ENCODE results near the gene SLC25A15. TPM values are rescaled to one million over a fixed set of nuclear protein-coding genes. Genes with fewer than 3 reads are reported as not detected.

Gene SLC25A15
- total RNA-seq, 2 experiments from 2014 or later = 13.4 to 13.5 TPM

- Mint-ChIP-seq H3K4me1 (ENCODE audit: low read depth) (peaks cover 10% of the 10 kb centered on the region), H3K9me3 (ENCODE audit: insufficient read depth) (no peaks in the 10 kb centered on the region), H3K27ac (peak overlapping the region; percentile 80), H3K36me3 (ENCODE audit: low read depth) (peaks cover 15% of the 10 kb centered on the region), H3K4me3 (peak overlapping the region; percentile 38), H3K27me3 (ENCODE audit: low read depth) (no peaks in the 10 kb centered on the region)
- ChIA-PET POLR2A (no interaction called here), CTCF (interaction anchor here (1.2 to 1.3 kb wide), 2 partner anchors 9 to 21 kb away, joined by 5 to 6 read pairs; partner anchors contain the start of gene SLC25A15)
- DNase-seq (no peak), ATAC-seq (peak; percentile 63)
These were observed 9.0 kb downstream of the SLC25A15 start for GRCh38 chr13:40798380-40798779.

- Mint-ChIP-seq H3K9me3 (ENCODE audit: insufficient read depth) (no peaks in the 10 kb centered on the region), H3K4me1 (ENCODE audit: low read depth) (peaks cover 10% of the 10 kb centered on the region), H3K36me3 (ENCODE audit: low read depth) (peaks cover 21% of the 10 kb centered on the region), H3K27ac (no peak overlapping the region), H3K27me3 (ENCODE audit: low read depth) (no peaks in the 10 kb centered on the region), H3K4me3 (no peak overlapping the region)
- POLR2A ChIA-PET = no interaction called here
- ATAC-seq = no peak
- no peak for DNase-seq
- CTCF ChIA-PET = no interaction called here
These were observed 10.1 kb downstream of the SLC25A15 start for GRCh38 chr13:40799508-40799907.

DNA sequence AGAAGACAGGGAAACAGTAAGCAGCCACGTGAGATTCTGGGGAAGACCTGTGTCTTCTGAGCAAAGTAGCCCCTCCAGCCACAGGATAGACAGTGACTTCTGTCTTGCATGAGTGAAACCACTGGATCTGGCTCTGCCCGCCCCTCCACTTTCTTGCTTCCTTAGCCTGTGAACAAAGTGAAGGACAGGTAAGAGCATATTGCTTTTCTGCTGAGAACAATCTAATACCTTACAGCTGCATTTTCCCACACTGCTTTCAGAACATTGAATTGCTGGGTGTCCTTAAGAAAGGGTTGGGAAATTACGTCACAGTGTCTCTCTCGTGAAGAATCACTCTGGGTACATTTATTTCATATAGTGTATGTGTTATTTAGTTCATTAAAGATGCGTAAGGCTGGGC, 11.1 kb downstream of the SLC25A15 start:
- H3K36me3 Mint-ChIP-seq (ENCODE audit: low read depth) = peaks cover 27% of the 10 kb centered on the region
- H3K27ac Mint-ChIP-seq = no peak overlapping the region
- CTCF ChIA-PET = interaction anchor here (2.7 kb wide), 1 partner anchor 13 kb away, joined by 10 read pairs; no protein-coding TSS in a partner anchor

GRCh38 chr13:40801255-40802217, 12.1 kb downstream of the SLC25A15 start:
- Mint-ChIP-seq H3K27me3 (ENCODE audit: low read depth) (no peaks in the 10 kb centered on the region), H3K9me3 (ENCODE audit: insufficient read depth) (no peaks in the 10 kb centered on the region), H3K36me3 (ENCODE audit: low read depth) (peaks cover 29% of the 10 kb centered on the region), H3K27ac (no peak overlapping the region), H3K4me3 (no peak overlapping the region), H3K4me1 (ENCODE audit: low read depth) (peaks cover 10% of the 10 kb centered on the region)
- DNase-seq (no peak), ATAC-seq (no peak)
- ChIA-PET POLR2A (interaction anchor here (0.6 kb wide), 1 partner anchor 14 kb away, joined by 3 read pairs; no protein-coding TSS in a partner anchor), CTCF (interaction anchor here (1.3 to 2.7 kb wide), 2 partner anchors 12 to 24 kb away, joined by 5 to 10 read pairs; no protein-coding TSS in a partner anchor)

More for the DNA sequence above, 11.1 kb downstream of the SLC25A15 start:
- peaks cover 10% of the 10 kb centered on the region for H3K4me1 Mint-ChIP-seq (ENCODE audit: low read depth)
- DNase-seq (no peak), ATAC-seq (no peak)
- H3K4me3 Mint-ChIP-seq = no peak overlapping the region
- no peaks in the 10 kb centered on the region for H3K9me3 Mint-ChIP-seq (ENCODE audit: insufficient read depth)
- POLR2A ChIA-PET = no interaction called here
- no peaks in the 10 kb centered on the region for H3K27me3 Mint-ChIP-seq (ENCODE audit: low read depth)

DNA sequence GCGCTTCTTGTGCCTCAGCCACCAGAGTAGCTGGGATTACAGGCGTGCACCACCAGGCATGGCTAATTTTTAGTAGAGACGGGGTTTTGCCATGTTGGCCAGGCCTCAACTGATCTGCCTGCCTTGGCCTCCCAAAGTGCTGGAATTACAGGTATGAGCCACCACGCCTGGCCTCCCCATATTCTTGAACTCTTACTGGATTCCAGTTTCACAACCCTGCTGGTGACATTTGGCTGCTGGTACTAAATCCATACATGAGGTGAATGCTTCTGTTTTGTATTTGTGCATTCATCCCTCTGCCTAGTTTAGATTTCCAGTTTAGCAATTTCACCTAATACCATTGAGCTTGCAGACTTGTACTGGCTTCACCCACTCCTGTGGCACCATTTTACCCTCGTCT, 13.9 kb downstream of the SLC25A15 start:
- peaks cover 35% of the 10 kb centered on the region for H3K36me3 Mint-ChIP-seq (ENCODE audit: low read depth)
- no peak for DNase-seq
- ChIA-PET CTCF (no interaction called here), POLR2A (no interaction called here)
- no peak overlapping the region for H3K4me3 Mint-ChIP-seq
- H3K4me1 Mint-ChIP-seq (ENCODE audit: low read depth) = peaks cover 8% of the 10 kb centered on the region
- no peaks in the 10 kb centered on the region for H3K9me3 Mint-ChIP-seq (ENCODE audit: insufficient read depth)
- no peaks in the 10 kb centered on the region for H3K27me3 Mint-ChIP-seq (ENCODE audit: low read depth)
- no peak for ATAC-seq
- H3K27ac Mint-ChIP-seq = no peak overlapping the region

- ATAC-seq (no peak), DNase-seq (no peak)
- H3K9me3 Mint-ChIP-seq (ENCODE audit: insufficient read depth) = no peaks in the 10 kb centered on the region
- CTCF ChIA-PET = no interaction called here
- H3K4me3 Mint-ChIP-seq = no peak overlapping the region
- no peaks in the 10 kb centered on the region for H3K27me3 Mint-ChIP-seq (ENCODE audit: low read depth)
- peaks cover 29% of the 10 kb centered on the region for H3K36me3 Mint-ChIP-seq (ENCODE audit: low read depth)
- H3K27ac Mint-ChIP-seq = no peak overlapping the region
- H3K4me1 Mint-ChIP-seq (ENCODE audit: low read depth) = no peaks in the 10 kb centered on the region
- POLR2A ChIA-PET = no interaction called here
These were observed 16.8 kb downstream of the SLC25A15 start for GRCh38 chr13:40806241-40806640.

DNA sequence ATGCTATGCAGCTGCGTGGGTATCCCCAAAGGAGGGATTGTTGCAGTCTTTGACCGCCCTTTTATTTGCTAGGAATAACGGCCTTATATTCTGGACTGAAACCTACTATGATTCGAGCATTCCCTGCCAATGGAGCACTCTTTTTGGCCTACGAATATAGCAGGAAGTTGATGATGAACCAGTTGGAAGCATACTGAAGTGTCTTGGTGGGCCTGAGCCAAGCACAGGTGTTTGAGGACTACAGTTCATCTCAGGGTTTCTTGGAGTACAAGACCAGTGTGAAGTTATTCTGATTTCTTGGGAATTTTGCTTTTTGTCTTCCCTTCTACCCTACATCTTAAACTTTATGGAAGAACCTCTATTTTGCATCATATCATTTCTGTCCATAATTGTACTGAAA, 20.1 kb downstream of the SLC25A15 start:
- POLR2A ChIA-PET = no interaction called here
- peaks cover 23% of the 10 kb centered on the region for H3K36me3 Mint-ChIP-seq (ENCODE audit: low read depth)
- CTCF ChIA-PET = no interaction called here
- ATAC-seq (no peak), DNase-seq (no peak)
- H3K4me3 Mint-ChIP-seq = no peak overlapping the region
- no peaks in the 10 kb centered on the region for H3K27me3 Mint-ChIP-seq (ENCODE audit: low read depth)
- H3K9me3 Mint-ChIP-seq (ENCODE audit: insufficient read depth) = no peaks in the 10 kb centered on the region
- H3K27ac Mint-ChIP-seq = no peak overlapping the region
- H3K4me1 Mint-ChIP-seq (ENCODE audit: low read depth) = peaks cover 3% of the 10 kb centered on the region

- CTCF ChIA-PET = no interaction called here
- no peak overlapping the region for H3K27ac Mint-ChIP-seq
- no peaks in the 10 kb centered on the region for H3K27me3 Mint-ChIP-seq (ENCODE audit: low read depth)
- POLR2A ChIA-PET = no interaction called here
- no peak for ATAC-seq
- H3K36me3 Mint-ChIP-seq (ENCODE audit: low read depth) = peaks cover 18% of the 10 kb centered on the region
- peaks cover 7% of the 10 kb centered on the region for H3K9me3 Mint-ChIP-seq (ENCODE audit: insufficient read depth)
- no peak for DNase-seq
- peaks cover 3% of the 10 kb centered on the region for H3K4me1 Mint-ChIP-seq (ENCODE audit: low read depth)
- no peak overlapping the region for H3K4me3 Mint-ChIP-seq
These were observed 22.7 kb downstream of the SLC25A15 start for GRCh38 chr13:40812102-40812501.

DNA sequence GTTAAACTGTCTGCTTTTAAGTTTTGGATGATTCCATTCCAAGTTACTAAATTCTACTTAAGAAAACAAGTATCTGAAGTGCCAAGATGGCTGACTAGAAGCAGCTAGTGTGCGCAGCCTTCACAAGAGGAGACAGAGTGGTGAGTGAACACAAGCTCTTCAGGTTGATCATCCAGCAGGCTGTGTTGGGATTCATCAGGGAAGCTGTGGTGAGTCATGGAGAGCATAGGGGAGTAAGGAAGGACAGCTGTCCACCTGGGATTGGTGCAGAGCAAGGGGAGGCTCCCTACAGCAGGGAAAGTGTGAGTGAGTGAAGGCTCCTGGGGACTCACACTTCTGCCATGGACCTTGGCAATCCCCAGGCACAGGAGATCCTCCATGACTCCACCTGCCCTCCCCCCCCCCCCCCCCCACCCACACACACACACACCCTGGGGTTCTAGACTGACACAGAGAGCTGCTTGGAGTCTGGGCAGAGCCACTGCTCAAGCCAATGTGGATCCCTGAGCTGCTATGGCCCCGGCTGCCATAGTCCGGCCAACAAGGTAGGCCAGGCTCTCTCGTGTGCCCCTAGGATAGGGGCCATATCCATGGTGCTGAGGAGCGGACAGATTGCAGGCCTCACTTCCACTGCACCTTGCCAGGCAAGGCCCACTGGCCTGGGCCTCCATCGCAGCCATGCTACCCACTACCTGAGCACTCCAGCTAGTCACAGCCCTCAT, 23.5 kb downstream of the SLC25A15 start:
- ChIA-PET POLR2A (interaction anchor here (0.6 kb wide), 1 partner anchor 145 kb away, joined by 3 read pairs; no protein-coding TSS in a partner anchor), CTCF (interaction anchor here (1.5 to 2.3 kb wide), 3 partner anchors 12 to 36 kb away, joined by 5 to 16 read pairs (median 10); no protein-coding TSS in a partner anchor)
- no peak for ATAC-seq
- Mint-ChIP-seq H3K27me3 (ENCODE audit: low read depth) (no peaks in the 10 kb centered on the region), H3K9me3 (ENCODE audit: insufficient read depth) (peaks cover 7% of the 10 kb centered on the region), H3K36me3 (ENCODE audit: low read depth) (peaks cover 15% of the 10 kb centered on the region), H3K4me1 (ENCODE audit: low read depth) (peaks cover 3% of the 10 kb centered on the region), H3K27ac (no peak overlapping the region), H3K4me3 (no peak overlapping the region)
- no peak for DNase-seq

GRCh38 chr13:40813667-40814454, 24.4 kb downstream of the SLC25A15 start:
- CTCF ChIA-PET = interaction anchor here (0.7 to 2.3 kb wide), 8 partner anchors 13 to 858 kb away, joined by 3 to 16 read pairs (median 5); no protein-coding TSS in a partner anchor

GRCh38 chr13:40814803-40815202, 25.4 kb downstream of the SLC25A15 start:
- peaks cover 12% of the 10 kb centered on the region for H3K36me3 Mint-ChIP-seq (ENCODE audit: low read depth)
- no peaks in the 10 kb centered on the region for H3K27me3 Mint-ChIP-seq (ENCODE audit: low read depth)
- ATAC-seq (no peak), DNase-seq (no peak)
- H3K4me1 Mint-ChIP-seq (ENCODE audit: low read depth) = peaks cover 3% of the 10 kb centered on the region
- H3K9me3 Mint-ChIP-seq (ENCODE audit: insufficient read depth) = peaks cover 7% of the 10 kb centered on the region
- ChIA-PET POLR2A (no interaction called here), CTCF (interaction anchor here (0.7 to 2.3 kb wide), 11 partner anchors 14 to 146 kb away, joined by 3 to 16 read pairs (median 4); partner anchors contain the start of gene SLC25A15)
- H3K4me3 Mint-ChIP-seq = no peak overlapping the region
- H3K27ac Mint-ChIP-seq = no peak overlapping the region

More at GRCh38 chr13:40813667-40814454, 24.4 kb downstream of the SLC25A15 start:
- no peak overlapping the region for H3K4me3 Mint-ChIP-seq
- H3K4me1 Mint-ChIP-seq (ENCODE audit: low read depth) = peaks cover 3% of the 10 kb centered on the region
- POLR2A ChIA-PET = no interaction called here
- H3K9me3 Mint-ChIP-seq (ENCODE audit: insufficient read depth) = peaks cover 7% of the 10 kb centered on the region
- peaks cover 15% of the 10 kb centered on the region for H3K36me3 Mint-ChIP-seq (ENCODE audit: low read depth)
- DNase-seq (peak; percentile 25), ATAC-seq (peak; percentile 75)
- no peaks in the 10 kb centered on the region for H3K27me3 Mint-ChIP-seq (ENCODE audit: low read depth)
- H3K27ac Mint-ChIP-seq = no peak overlapping the region
